GM18909 (cell line): ENCODE results near the gene TMOD4.
A peak's percentile ranks its signal among the peaks of the same experiment; 100 is the strongest.

ENCODE experiments used
- ATAC-seq: cut with Tn5 transposase; IDR thresholded peaks from one replicate; pipeline ENCODE4 v1.9.1; 2021; ENCODE audit warnings: mild to moderate bottlenecking; ENCODE audit not compliant: unreplicated experiment, poor library complexity

Gene TMOD4

DNA sequence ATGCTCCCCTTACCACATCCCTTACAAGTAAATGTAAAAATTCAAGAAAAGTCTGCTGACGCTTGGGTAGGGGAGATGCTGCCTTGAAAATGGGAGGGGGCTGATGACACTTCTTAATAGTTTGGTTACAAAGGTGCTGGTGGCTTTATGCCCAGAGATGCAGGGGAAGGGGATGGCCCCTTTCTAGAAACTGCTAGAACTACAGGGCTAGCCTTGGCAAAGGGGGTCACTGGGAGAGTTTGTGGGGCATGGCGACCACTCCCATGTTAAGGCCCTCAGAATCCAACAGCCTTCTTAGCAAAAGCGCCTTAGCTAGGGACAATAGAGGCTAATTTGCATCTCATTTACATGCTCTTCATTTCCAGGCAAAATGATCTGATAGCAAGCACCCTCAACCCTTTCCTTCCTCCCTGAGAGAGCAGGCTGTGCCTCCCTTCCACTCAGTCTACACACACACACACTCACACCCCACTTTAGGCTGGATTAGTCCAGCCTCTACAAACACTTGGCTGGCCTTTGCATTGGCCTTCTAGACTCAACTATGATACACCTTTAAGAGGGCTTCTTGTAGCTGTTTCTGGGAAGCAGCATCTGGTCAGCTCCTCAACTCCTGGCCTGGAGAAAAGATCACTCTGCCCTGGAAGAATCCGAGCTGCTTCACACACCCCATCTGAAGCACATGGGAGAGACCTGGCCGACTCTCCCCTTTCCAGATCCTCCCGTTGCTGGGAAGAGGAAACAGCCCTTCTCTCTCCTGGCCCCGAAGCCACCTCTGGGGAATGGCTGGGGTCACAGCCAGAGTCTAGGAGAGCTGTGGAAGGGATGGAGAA is 31.1 kb downstream of the TMOD4 start:
- no peak for ATAC-seq

DNA sequence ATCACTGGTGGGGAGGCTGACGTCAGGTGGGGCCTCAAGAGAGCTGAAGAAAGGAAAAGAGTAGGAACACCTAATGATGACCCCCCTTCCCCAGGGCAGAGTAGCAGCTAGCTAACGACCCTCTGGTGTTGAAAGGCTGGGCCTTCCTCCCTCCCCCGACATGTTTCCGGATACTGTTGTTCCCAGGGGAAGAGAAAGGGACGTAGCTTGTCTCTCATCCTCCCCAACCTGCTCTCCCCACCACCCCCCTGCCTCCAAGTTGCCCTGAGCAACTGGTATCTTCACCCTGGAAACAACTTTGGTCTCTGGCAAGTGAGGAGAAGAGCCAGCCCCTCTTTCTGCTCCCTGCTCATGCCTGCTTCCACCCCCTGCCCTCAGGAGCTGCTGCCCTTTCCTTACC is 31.8 kb downstream of the TMOD4 start:
- ATAC-seq = no peak

DNA sequence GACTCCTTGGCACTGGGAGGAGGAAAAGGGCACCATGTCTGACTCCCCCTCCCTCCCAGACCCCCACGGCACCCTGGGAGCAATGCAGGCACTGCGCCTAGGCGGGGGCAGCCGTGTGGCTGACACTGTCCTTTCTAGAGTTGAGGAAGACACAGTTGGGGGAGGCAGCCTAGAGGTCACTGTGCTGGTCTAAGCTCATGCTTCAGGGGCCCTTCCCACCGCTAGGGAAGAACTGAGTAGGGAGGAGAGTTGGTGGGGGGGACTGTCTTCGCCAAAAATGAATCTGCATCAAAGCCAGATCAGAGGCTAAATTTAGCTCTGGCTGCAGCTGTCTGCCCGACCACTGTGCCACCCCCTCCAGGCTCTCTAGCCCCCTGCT is 32.7 kb downstream of the TMOD4 start:
- no peak for ATAC-seq

DNA sequence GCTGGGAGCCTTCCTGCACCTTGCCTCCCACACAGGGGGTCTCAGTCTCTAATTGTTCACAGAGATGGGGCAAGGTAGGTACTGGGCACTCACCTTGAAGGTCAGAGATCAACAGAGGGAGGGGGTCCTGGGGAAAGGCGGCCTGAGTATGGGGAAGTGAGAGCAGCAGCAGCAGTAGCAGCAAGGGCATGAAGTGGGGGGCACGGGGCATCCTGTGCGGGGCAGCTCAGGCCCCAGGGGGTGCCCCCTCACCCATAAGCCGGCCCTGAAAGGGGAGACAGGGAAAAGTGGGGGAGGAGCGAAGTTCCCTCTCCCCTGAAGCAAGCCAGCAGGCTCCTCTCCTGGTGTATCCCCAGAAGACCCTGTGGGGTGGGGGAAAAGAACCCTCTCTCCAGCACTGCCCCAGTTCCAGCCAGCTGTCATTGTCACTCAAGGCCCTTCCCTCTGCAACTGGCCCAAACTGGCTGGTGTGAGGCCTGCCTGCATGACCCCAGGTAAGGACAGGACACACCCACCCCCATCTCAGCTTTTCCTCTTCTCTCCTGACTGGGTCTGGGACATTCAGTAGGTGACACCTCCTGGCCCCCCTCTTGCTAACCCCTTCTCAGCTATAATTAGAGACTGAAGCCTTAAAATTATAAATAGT is 33.2 kb downstream of the TMOD4 start:
- no peak for ATAC-seq

DNA sequence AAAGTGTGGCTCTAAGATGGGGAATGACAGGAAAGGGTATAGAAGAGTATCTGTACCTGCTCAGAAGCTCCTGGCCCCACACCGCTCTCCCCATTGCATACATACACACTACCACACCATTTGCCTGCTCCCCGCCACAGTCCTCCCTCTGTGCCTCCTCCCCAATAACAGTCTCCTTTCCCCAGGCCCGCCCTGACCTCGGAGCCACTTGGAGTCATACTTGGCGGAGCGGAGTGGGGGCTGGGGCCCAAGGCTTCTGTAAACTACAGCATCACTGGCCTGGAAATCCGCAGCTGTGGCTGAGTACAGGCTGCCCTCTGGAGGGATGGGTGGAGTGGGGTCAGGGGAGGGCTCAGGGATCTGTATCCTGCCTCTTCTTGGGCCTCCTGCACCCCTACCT is 38.0 kb downstream of the TMOD4 start:
- ATAC-seq = no peak

DNA sequence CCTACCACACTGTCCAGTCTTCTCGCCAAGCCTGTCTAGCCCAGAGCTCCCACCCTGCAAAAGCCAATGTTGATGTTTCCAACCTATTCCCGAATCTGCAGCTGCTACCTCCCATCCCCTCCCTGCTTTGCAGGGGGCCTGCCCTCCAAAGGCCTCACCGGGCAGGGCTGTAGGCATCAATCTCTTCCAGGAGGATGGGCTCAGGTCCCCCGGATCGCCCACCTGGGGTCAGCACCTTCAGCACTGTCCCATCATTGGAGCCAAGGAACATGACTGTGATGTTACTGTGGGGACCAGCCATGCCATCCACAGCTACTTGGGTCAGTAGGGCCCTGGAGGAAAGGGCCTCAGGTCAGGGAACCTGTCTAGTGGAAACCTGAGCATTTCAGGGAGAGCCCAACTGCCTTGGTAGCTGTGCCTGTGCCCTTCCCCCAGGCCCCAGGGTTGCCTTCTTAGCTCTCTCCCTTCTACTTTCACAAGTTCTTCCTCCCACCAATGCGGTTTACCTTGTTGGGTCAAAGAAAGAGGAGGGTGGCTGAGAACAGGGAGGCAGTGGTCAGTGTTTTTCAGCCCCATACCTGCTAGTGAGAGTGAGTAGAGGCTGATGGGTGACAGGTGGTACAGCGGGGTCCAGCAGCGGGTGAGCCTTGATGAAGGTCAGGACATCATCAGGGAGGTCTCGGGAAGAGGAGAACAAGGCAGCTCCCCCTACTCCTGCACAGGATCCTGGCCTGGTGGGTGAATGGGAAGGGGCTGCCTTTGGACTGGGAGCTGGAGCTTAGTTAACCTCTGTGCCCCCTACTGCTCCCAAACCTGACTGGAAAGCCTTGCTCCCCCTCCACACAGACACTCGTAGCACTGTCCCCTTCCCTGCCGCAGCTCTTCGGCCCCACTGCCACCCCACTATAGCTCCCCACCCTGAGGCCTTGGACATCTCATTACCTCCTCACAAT is 40.1 kb downstream of the TMOD4 start:
- ATAC-seq = no peak

DNA sequence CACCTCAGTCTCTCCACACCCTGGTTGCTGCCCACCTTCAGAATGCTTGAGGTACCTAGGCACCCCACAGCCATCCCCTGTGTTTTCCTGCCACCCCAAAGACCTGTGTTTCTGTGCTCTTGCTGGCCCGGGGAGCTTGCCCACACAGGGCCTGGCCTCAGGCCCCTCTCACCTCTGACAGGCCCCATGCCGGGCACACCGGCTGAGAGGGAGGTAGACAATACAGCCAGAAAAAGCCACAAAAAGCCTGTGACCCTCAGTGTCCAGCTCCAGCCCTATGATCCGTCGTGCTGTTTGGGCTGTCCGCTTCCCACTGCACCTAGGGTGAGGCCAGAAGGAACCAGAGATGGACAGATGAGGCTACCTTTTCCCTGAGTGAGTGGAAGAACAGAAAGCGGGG is 40.8 kb downstream of the TMOD4 start:
- ATAC-seq = no peak

DNA sequence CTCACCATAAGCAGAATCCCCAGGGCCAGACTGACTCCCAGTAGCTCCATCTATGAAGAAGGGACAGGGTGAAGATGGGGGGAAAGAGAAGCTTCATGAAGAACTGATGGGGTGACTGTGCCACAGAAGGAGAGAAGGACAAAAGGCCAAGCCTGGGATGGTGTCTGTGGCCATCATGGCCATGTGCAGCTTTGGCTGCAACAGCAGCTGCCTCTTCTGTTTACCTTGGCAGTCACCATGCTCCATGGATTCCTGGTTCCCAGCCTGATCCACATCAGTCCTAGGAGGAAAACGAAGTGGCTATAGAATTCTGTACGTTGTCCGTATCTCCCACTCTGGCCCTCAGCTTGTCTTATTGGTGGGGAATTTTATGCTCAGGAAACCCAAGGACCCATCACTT is 41.4 kb downstream of the TMOD4 start:
- ATAC-seq = no peak

DNA sequence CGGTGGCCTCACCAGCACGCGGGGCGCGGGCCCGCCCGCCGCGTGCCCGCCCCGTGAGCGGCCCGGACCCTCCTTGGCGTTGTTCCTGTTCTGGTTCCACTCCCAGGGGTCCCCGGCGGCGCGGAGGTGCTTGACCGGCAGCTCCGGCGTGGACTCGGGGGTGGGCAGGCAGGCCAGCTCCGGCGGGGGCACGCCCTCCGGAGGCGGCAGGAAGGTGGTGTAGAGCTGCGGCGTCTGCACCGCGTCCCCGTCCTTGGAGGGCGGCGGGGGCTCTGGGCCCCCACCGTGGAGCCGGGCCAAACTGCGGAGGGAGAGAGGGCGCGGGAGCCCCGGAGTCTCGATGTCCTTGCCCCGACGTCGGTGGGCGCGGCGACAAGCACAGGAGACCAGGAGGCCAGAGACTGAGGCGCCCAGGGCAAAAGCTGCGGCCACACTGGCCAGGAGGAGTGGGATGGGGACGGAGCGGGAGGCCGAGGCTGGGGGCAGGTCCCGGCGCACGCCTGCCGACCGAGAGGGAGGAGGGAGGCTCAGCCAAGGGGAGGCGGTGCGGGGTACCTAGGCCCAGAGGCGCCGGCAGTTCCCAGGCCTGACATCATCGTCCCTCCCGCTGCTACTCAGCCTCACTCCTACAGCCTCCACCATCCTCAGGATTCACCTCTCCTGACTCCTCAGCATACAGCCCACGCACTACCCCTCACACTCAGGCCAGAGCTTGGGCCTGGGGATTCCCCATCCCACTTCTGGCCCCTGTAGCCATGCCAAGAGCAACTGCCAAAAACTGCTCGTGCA is 42.6 kb downstream of the TMOD4 start:
- no peak for ATAC-seq

DNA sequence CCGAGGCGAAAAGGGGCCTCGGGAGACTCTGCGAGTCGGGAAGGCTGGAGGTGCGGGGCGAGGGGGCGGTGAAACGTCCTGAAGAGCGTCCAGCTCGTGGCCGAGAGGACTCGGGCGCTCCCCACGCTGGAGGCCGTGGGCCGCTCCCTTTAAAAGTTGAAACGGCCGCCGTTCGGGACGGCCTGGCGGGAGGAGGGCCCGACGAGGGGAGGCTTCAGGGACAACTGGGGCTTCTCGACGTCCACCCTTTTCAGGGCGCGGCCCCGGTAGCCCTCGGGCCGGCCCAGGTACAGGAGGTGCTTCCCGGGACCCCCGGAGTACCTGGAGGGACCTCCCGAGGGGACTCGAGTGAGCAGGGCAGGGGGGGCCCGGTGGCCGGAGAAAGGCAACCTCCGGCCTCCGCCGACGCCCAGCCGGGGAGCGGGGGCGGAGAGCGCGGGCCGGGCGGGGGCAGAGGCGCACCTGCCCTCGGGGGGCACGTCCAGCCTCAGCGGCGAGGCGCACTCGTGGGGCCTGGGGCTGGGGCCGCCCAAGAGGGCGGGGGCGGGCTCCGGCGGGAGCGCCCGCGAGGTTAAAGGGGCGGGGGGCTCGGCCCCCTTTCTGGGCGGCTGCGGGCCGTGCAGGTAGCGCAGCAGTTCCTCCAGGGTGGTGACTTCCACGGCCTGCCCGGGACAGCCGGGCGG is 43.3 kb downstream of the TMOD4 start:
- ATAC-seq = no peak

DNA sequence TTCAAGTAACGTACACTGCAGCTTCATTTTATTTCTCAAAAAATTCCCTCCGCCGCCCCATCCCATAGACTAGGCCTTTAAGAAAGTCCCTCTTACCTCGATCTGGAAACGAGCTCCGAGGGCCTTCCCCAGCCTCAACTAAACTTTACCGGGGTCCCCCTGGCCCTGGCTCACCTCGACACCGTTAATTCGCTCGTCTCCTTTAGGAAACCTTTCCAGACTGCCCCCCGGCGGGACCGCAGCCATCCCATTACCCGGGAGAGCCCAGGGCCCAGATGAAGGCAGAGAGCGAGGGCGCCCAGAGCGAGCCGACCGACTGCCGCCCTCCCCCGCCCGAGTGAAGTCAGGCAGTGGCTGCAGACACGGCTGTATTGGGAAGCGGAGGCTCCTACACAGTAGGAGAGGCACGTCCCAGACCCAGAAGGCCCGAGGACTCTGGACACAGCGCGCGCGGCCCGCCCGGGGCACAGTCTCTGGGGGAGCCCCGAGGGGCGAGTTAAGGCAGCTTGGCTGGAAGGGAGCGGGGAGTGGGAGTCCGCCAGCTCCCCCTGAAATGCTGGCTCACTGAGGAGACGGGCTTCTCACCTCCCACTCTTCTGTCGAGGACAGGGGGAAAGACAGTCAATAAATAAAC is 44.0 kb downstream of the TMOD4 start:
- no peak for ATAC-seq

DNA sequence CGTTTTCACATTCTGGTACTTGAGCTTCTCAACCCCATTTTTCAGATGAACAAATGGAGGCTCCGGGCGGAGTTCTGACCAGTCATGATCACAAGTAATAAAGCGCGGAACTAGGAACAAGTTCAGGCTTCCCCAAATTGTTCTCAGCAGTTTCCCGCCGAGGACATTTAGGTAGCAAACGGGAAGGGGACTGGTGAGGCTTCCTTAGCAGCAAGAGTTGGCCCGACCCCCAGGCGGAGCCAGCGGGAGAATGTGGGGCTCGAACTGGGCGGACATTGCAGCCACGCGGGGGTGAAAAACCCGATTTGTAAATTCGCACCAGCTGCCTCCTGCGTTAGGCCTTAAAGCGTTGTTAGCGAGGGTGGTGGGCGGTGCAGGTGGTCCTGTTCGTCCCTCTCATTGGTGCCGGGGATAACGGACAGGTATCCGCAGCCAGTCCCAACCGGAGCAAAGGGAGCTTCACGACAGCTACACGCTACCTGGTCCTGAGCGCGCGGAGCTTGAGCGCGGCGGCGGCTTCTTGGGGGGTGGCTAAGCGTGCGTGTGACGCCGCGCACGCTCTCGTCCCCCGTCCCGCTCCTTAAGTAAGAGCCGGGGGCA is 44.7 kb downstream of the TMOD4 start:
- peak; percentile 86 for ATAC-seq

DNA sequence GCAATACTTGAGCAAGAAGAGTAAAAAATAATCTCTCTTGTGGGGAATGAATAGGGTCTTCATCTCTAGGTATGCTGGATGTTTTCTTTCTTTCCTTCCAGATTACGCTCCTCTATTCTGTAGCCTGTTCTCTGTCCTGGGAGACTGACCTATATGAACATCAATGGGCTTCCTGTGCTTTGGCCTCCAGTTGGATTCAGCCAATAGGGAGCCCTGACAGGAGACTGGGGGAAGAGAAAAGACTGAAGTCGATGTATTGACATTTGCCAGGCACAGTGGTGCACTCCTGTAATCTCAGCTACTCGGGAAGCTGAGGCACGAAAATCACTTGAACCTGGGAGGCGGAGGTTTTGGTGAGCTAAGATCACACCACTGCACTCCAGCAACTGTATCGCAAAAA is 47.0 kb downstream of the TMOD4 start:
- ATAC-seq = no peak

DNA sequence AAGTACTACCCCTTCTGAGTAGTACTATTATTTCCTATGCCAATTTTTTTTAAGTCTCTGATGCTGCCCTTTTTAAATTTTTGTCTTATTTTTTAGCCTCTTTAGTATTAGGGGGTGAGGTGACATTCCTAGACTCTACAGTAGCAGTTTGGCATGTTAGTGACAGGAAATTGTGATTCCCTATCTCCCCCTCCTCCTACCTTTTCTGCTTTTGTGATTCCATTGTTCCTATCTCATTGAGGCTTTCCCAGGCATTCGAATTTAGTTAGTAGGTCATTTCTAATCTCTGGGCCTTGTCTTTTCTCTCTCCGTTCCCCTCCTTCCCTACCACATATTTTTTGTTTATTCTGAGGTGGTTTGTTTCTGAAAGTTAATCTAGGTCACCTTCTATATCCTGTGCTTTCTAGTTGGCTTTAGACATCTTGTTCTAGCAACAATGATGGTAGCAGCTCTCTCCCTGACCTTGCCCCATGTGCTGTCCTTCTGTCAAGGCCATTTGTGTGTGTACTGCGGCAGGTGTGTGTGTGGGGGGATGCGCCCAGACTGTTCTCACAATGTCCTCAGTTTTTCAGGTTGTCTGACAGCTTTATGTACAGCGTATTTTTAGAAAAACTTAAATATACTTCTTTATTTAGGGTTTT is 50.9 kb downstream of the TMOD4 start:
- ATAC-seq = no peak
